A549 (cell line): ENCODE measurements around the gene CD48. TPM values are rescaled to one million over a fixed set of nuclear protein-coding genes. Genes with fewer than 3 reads are reported as not detected.

Experiments used
- ATAC-seq, 2 experiments: fragments of 200-7000 bp in 1 of 2; fragments of >200 bp in 1 of 2; cut with Nextera tagmentation in 1 of 2; cut with Tn5 transposase in 1 of 2; 3 replicates each; pipeline versions ENCODE4 v1.8.0 to v1.9.1; 2018 to 2020; ENCODE audit warnings: mild to moderate bottlenecking in 1 of 2, moderate library complexity in 1 of 2
- CTCF ChIA-PET: fragments of 300-600 bp; sonication (Branson Sonifier 250); formaldehyde crosslinking; extraction: SDS; loops from one replicate; lab custom pipeline; 2021; ENCODE audit warnings: antibody characterized with exemption, inconsistent platforms; lab: Yijun Ruan, JAX
- POLR2A ChIA-PET: fragments of 350-600 bp; formaldehyde crosslinking; extraction: SDS; loops from one replicate; lab custom pipeline; 2021; ENCODE audit warnings: antibody characterized with exemption, inconsistent platforms; lab: Yijun Ruan, JAX
- DNase-seq, 2 experiments: peaks; one replicate each; pipeline versions ENCODE4 v3.0.0 to v3.0.0-alpha.2; 2011 to 2016; ENCODE audit warnings: low read depth in 1 of 2, low spot score in 1 of 2
- FAIRE-seq: peaks from 2 replicates; lab custom pipeline; 2011; peaks lifted over from hg19 to GRCh38; lab: Jason Lieb, UNC
- H3K27ac ChIP-seq, 2 experiments: fragments of >200 bp; sonication (Bioruptor Twin); formaldehyde crosslinking; 3 replicates each; pipeline ENCODE4 v1.5.1; 2016 to 2017
- H3K4me1 ChIP-seq: fragments of >200 bp; sonication (Bioruptor Twin); formaldehyde crosslinking; 3 replicates; pipeline ENCODE4 v1.6.1; 2016
- H3K4me2 ChIP-seq: fragments of >200 bp; sonication (Bioruptor Twin); formaldehyde crosslinking; 3 replicates; pipeline ENCODE4 v1.6.1; 2016
- H3K4me3 ChIP-seq: fragments of >200 bp; sonication (Bioruptor Twin); formaldehyde crosslinking; 3 replicates; pipeline ENCODE4 v1.5.1; 2016
- H3K9me3 ChIP-seq: fragments of >200 bp; sonication (Bioruptor Twin); formaldehyde crosslinking; 3 replicates; pipeline ENCODE4 v1.6.1; 2016
- BHLHE40 ChIP-seq: IDR thresholded peaks from 2 replicates; pipeline ENCODE4 v1.6.1; 2012; ENCODE audit warnings: low read depth, low read length, inconsistent platforms
- CHD2 ChIP-seq: fragments of 150-350 bp; IDR thresholded peaks from 2 replicates; pipeline ENCODE4 v1.6.1; 2014; ENCODE audit warnings: low read length; ENCODE audit not compliant: partially characterized antibody
- CHD4 ChIP-seq: fragments of 200-600 bp; sonication (generic); IDR thresholded peaks from 2 replicates; pipeline ENCODE4 v1.6.1; 2016; ENCODE audit warnings: antibody characterized with exemption, mild to moderate bottlenecking, borderline replicate concordance
- CTCF ChIP-seq: fragments of >200 bp; sonication (Bioruptor Twin); formaldehyde crosslinking; IDR thresholded peaks from 3 replicates; pipeline ENCODE4 v1.5.1; 2016
- EHMT2 ChIP-seq: fragments of 200-600 bp; sonication (generic); IDR thresholded peaks from 2 replicates; pipeline ENCODE4 v1.6.1; 2016; ENCODE audit warnings: antibody characterized with exemption, low read depth, mild to moderate bottlenecking, moderate library complexity
- ELK1 ChIP-seq: fragments of 150-350 bp; IDR thresholded peaks from 2 replicates; pipeline ENCODE4 v1.6.1; 2014; ENCODE audit warnings: low read depth, mild to moderate bottlenecking, low read length
- EP300 ChIP-seq, 2 experiments: fragments of >200 bp; sonication (Bioruptor Twin); formaldehyde crosslinking; IDR thresholded peaks; 2 replicates in 1 of 2; 3 replicates in 1 of 2; pipeline ENCODE4 v1.6.1; 2016 to 2017
- ESRRA ChIP-seq: fragments of 150-350 bp; IDR thresholded peaks from 2 replicates; pipeline ENCODE4 v1.6.1; 2014; ENCODE audit warnings: mild to moderate bottlenecking, low read length, borderline replicate concordance
- FOSL2 ChIP-seq, 2 experiments: fragments of 450-650 bp in 1 of 2; fragments of >200 bp in 1 of 2; sonication (Bioruptor Twin) in 1 of 2; formaldehyde crosslinking; IDR thresholded peaks; 2 replicates each; pipeline versions ENCODE4 v1.5.0 to v1.6.1; 2016 to 2020; ENCODE audit warnings: mild to moderate bottlenecking in 1 of 2, moderate library complexity in 1 of 2
- HDAC2 ChIP-seq: fragments of 200-600 bp; sonication (generic); IDR thresholded peaks from 2 replicates; pipeline ENCODE4 v1.6.1; 2016
- HEYL ChIP-seq: fragments of 250-450 bp; sonication (Bioruptor Pico); IDR thresholded peaks from 2 replicates; pipeline ENCODE4 v1.8.0; 2021; ENCODE audit warnings: mild to moderate bottlenecking, moderate library complexity
- JUN ChIP-seq, 2 experiments: fragments of >200 bp; sonication (Bioruptor Twin); formaldehyde crosslinking; IDR thresholded peaks; 2 replicates in 1 of 2; 3 replicates in 1 of 2; pipeline ENCODE4 v1.6.1; 2016 to 2017
- MAZ ChIP-seq: fragments of 150-350 bp; IDR thresholded peaks from 2 replicates; pipeline ENCODE4 v1.6.1; 2014; ENCODE audit warnings: antibody characterized with exemption, low read depth, low read length, borderline replicate concordance
- NFE2L2 ChIP-seq: fragments of 150-350 bp; conservative IDR thresholded peaks from 2 replicates; pipeline ENCODE4 v1.6.1; 2014; ENCODE audit warnings: low read length
- PHF8 ChIP-seq: fragments of 200-600 bp; sonication (generic); IDR thresholded peaks from 2 replicates; pipeline ENCODE4 v1.6.1; 2016; ENCODE audit warnings: low read depth, mild to moderate bottlenecking, antibody characterized with exemption, moderate library complexity, borderline replicate concordance
- RAD21 ChIP-seq, 2 experiments: fragments of >200 bp in 1 of 2; sonication (Bioruptor Twin) in 1 of 2; formaldehyde crosslinking in 1 of 2; IDR thresholded peaks in 1 of 2; conservative IDR thresholded peaks in 1 of 2; 2 replicates in 1 of 2; 3 replicates in 1 of 2; pipeline ENCODE4 v1.6.1; 2012 to 2018; ENCODE audit warnings: inconsistent platforms in 1 of 2
- RCOR1 ChIP-seq: fragments of 150-350 bp; IDR thresholded peaks from 2 replicates; pipeline ENCODE4 v1.6.1; 2014; ENCODE audit warnings: antibody characterized with exemption, low read length, low read depth
- RFX5 ChIP-seq: fragments of 450-650 bp; IDR thresholded peaks from 2 replicates; pipeline ENCODE4 v1.7.1; 2014; ENCODE audit warnings: antibody characterized with exemption, mild to moderate bottlenecking, moderate library complexity
- ZC3H11A ChIP-seq: fragments of 450-650 bp; IDR thresholded peaks from 2 replicates; pipeline ENCODE4 v1.6.1; 2014; ENCODE audit warnings: antibody characterized with exemption, mild to moderate bottlenecking
- ZFP36 ChIP-seq: fragments of 450-650 bp; IDR thresholded peaks from 2 replicates; pipeline ENCODE4 v1.6.1; 2014; ENCODE audit warnings: borderline replicate concordance; ENCODE audit not compliant: partially characterized antibody
- ZNF302 ChIP-seq: fragments of 250-450 bp; sonication (Bioruptor Pico); IDR thresholded peaks from 2 replicates; pipeline ENCODE4 v1.9.0; 2021; ENCODE audit warnings: inconsistent platforms, mild to moderate bottlenecking, moderate library complexity
- WGBS: methylation state at CpG from one replicate; pipeline ENCODE4 v1.1.6; 2017; ENCODE audit errors: missing lambda C conversion rate; 5-methylcytosine and 5-hydroxymethylcytosine counted together
- polyA plus RNA-seq, 4 experiments: library from polyadenylated mRNA; depleted of rRNA in 3 of 4; stranded (reverse); fragments of >200 nt; fragmentation: RNase III in 1 of 4; extraction: RNeasy Plus Mini Kit Qiagen cat#74134 plus additional on column Dnase treatment in 1 of 4; gene quantifications; 2 replicates in 3 of 4; 3 replicates in 1 of 4; pipeline ENCODE4 v1.2.3, GENCODE V29; 2011 to 2017

CD48 gene
- polyA plus RNA-seq, 2 of the 4 experiments (the other 2 are of a cell fraction), result not detected

GRCh38 chr1:160740133-160740688 lies 28.6 kb upstream of the CD48 start:
- 84% methylated on average over 5 of the region's 5 CpGs for WGBS
- Histone ChIP-seq H3K4me2 (no peak overlapping the region), H3K4me1 (0 out of 3 replicates have a peak, but pooled peaks cover 4% of the 10 kb centered on the region), H3K4me3 (no peak overlapping the region)
- TF ChIP-seq NFE2L2, result no peak
- TF ChIP-seq CHD4, result no peak
- no peak for TF ChIP-seq CTCF
- TF ChIP-seq, all 56 proteins: peak for 0
- H3K9me3 ChIP-seq, result no peaks in the 10 kb centered on the region
- CTCF ChIA-PET, result interaction anchor here (0.6 to 4.0 kb wide), 10 partner anchors 8 to 653 kb away, joined by 3 to 14 read pairs (median 3); no protein-coding TSS in a partner anchor
- no peak for FAIRE-seq
- no peak overlapping the region for H3K27ac ChIP-seq
- no peak for ATAC-seq
- POLR2A ChIA-PET, result no interaction called here
- DNase-seq, result no peak

DNA sequence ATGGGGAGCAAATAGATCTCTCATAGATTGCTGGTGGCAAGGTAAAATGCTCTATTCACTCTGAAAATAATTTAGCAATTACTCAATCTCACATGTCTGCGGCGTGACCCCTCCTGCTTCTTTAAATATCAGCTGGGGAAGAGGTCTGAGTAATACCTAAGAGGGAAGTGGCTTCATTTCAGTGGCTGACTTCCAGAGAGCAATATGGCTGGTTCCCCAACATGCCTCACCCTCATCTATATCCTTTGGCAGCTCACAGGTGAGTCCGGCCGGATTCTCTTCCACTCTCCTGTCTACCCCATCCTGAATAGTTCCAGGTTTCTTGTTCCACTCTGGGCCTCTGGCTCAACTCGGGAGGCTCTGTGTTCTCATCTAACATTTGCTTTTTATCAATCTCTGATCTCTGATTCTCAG lies 27.5 kb upstream of the CD48 start, which contains the start of gene SLAMF7:
TSS of gene SLAMF7 (plus strand) at position 150 of the 414 bp plus-strand sequence. CDS start at position 205, 55 bp downstream.
- Histone ChIP-seq H3K4me3 (no peak within 1 kb of the TSS), H3K27ac (0 out of 6 replicates have a peak within 1 kb of the TSS, but pooled peaks of 1 of the 2 experiments have one; percentile 13), H3K4me2 (0 out of 3 replicates have a peak within 1 kb of the TSS, but pooled peaks have one; percentile 4), H3K9me3 (no peaks in the 10 kb centered on the region), H3K4me1 (0 out of 3 replicates have a peak, but pooled peaks cover 4% of the 10 kb centered on the region)
- FAIRE-seq, result peak; percentile 51
- peak; percentile 56 to 64; a peak in 2 of 6 replicates for ATAC-seq
- DNase-seq, result peak in 1 of 2 experiments; percentile 10
- ChIA-PET CTCF (interaction anchor here (1.0 to 4.0 kb wide), 4 partner anchors 9 to 13 kb away, joined by 3 to 14 read pairs (median 6); no protein-coding TSS in a partner anchor), POLR2A (no interaction called here)
- TF ChIP-seq PHF8, result no peak
- no peak for TF ChIP-seq RFX5
- no peak for TF ChIP-seq ESRRA
- TF ChIP-seq CTCF, result no peak
- no peak for TF ChIP-seq FOSL2 (IDR thresholded peaks at IDR 0.05)
- TF ChIP-seq FOSL2 (CRISPR knock-in tag; IDR thresholded peaks at IDR 0.05), result no peak
- TF ChIP-seq CHD2, result no peak
- TF ChIP-seq MAZ, result no peak
- TF ChIP-seq NFE2L2, result no peak
- TF ChIP-seq RAD21 (conservative IDR thresholded peaks at IDR 0.05 in 1 of 2, IDR thresholded peaks at IDR 0.05 in 1 of 2), result no peak
- no peak for TF ChIP-seq ELK1
- TF ChIP-seq ZNF302, result no peak
- TF ChIP-seq ZC3H11A, result no peak
- no peak for TF ChIP-seq JUN (IDR thresholded peaks at IDR 0.05)
- WGBS, result 58% methylated on average over 5 of the region's 5 CpGs

DNA sequence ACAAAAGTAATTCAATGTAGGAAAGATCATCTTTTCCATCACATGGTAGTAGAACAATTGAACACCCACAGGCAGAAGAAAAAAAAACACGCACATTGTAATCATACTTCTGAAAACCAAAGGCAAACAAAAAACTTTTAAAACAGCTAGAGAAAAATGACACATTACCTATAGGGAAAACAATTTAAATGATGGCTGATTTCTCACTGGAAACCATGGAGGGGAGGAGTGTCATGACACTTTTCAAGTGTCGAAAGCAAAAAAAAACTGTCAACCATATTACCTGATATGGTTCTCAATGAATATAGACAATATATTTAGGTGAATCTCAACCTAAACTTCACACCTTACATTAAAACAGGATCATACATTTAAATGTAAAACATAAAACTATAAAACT lies 26.6 kb upstream of the CD48 start:
- Histone ChIP-seq H3K9me3 (no peaks in the 10 kb centered on the region), H3K4me1 (0 out of 3 replicates have a peak, but pooled peaks cover 4% of the 10 kb centered on the region), H3K27ac (no peak overlapping the region), H3K4me3 (no peak overlapping the region), H3K4me2 (no peak overlapping the region)
- ChIA-PET CTCF (interaction anchor here (0.6 to 4.0 kb wide), 4 partner anchors 11 to 251 kb away, joined by 3 to 14 read pairs (median 4); no protein-coding TSS in a partner anchor), POLR2A (no interaction called here)
- ATAC-seq, result no peak
- WGBS, result 79% methylated on average over 2 of the region's 2 CpGs
- no peak for FAIRE-seq
- DNase-seq, result no peak
- TF ChIP-seq BHLHE40, result no peak
- TF ChIP-seq RAD21 (conservative IDR thresholded peaks at IDR 0.05 in 1 of 2, IDR thresholded peaks at IDR 0.05 in 1 of 2), result no peak
- no peak for TF ChIP-seq HEYL
- no peak for TF ChIP-seq RCOR1
- TF ChIP-seq HDAC2, result no peak
- TF ChIP-seq NFE2L2, result no peak
- no peak for TF ChIP-seq CHD2
- TF ChIP-seq ZFP36, result no peak
- no peak for TF ChIP-seq EP300 (IDR thresholded peaks at IDR 0.05)
- no peak for TF ChIP-seq EHMT2
- TF ChIP-seq ZNF302, result no peak
- no peak for TF ChIP-seq FOSL2 (IDR thresholded peaks at IDR 0.05)
- TF ChIP-seq FOSL2 (CRISPR knock-in tag; IDR thresholded peaks at IDR 0.05), result no peak
